Calu3 (cell line): ENCODE data around the gene LETMD1. TPM values are rescaled to one million over a fixed set of nuclear protein-coding genes. Genes with fewer than 3 reads are reported as not detected.
A peak's percentile ranks its signal among the peaks of the same experiment; 100 is the strongest.

Source experiments
- BruUV-seq: library from RNA; stranded (reverse); fragments of 400-500 nt; replicated peaks from 2 replicates; lab custom pipeline; 2021; lab: Mats Ljungman, UMichigan
- CTCF ChIA-PET: fragments of 300-600 bp; sonication (Branson Sonifier 250); formaldehyde crosslinking; loops from one replicate; lab custom pipeline; 2022; ENCODE audit warnings: antibody characterized with exemption; lab: Charles Lee
- DNase-seq: peaks from one replicate; pipeline ENCODE4 v3.0.0; 2022
- H3K27ac Mint-ChIP-seq: one replicate; pipeline ENCODE4 v1.8.0; 2022; ENCODE audit warnings: mixed read lengths; ENCODE audit not compliant: unreplicated experiment
- H3K27me3 Mint-ChIP-seq: one replicate; pipeline ENCODE4 v1.8.0; 2022; ENCODE audit warnings: mixed read lengths; ENCODE audit not compliant: unreplicated experiment
- H3K36me3 Mint-ChIP-seq: one replicate; pipeline ENCODE4 v1.8.0; 2022; ENCODE audit warnings: mild to moderate bottlenecking, moderate library complexity, mixed read lengths; ENCODE audit not compliant: insufficient read depth, unreplicated experiment
- H3K4me1 Mint-ChIP-seq: one replicate; pipeline ENCODE4 v1.8.0; 2022; ENCODE audit warnings: mild to moderate bottlenecking, low read depth, mixed read lengths; ENCODE audit not compliant: unreplicated experiment
- H3K4me3 Mint-ChIP-seq: one replicate; pipeline ENCODE4 v1.8.0; 2022; ENCODE audit warnings: mild to moderate bottlenecking, low read depth, moderate library complexity, mixed read lengths; ENCODE audit not compliant: unreplicated experiment
- H3K9me3 Mint-ChIP-seq: one replicate; pipeline ENCODE4 v1.8.0; 2022; ENCODE audit warnings: low read depth, mixed read lengths; ENCODE audit not compliant: unreplicated experiment
- CTCF ChIP-seq: fragments of 200-600 bp; IDR thresholded peaks from one replicate; pipeline ENCODE4 v1.8.0; 2022; ENCODE audit warnings: antibody characterized with exemption; ENCODE audit not compliant: unreplicated experiment
- intact Hi-C: fragments of 100-400 bp; cut with micrococcal nuclease; formaldehyde crosslinking; loops from one replicate; pipeline ENCODE4 v1.10.0; 2022; ENCODE audit not compliant: unreplicated experiment
- total RNA-seq: library from RNA; stranded (reverse); gene quantifications from 2 replicates; pipeline ENCODE4 v1.2.3, GENCODE V29; 2022

The LETMD1 gene
- total RNA-seq, 1 experiment from 2014 or later, result 41.6 TPM

- CTCF ChIA-PET, result interaction anchor here (0.7 to 1.9 kb wide), 4 partner anchors 22 to 262 kb away, joined by 3 to 12 read pairs (median 5); no protein-coding TSS in a partner anchor
- Mint-ChIP-seq H3K27ac (no peak overlapping the region), H3K36me3 (peaks cover 42% of the 10 kb centered on the region), H3K4me1 (peaks cover 25% of the 10 kb centered on the region), H3K27me3 (no peaks in the 10 kb centered on the region), H3K4me3 (peak overlapping the region; percentile 62), H3K9me3 (no peaks in the 10 kb centered on the region)
- intact Hi-C loops, result loop anchor here (10.0 kb wide), 1 partner anchor 103 kb away; a partner anchor contains a TSS
- BruUV-seq, result no TSS peak
- no peak for TF ChIP-seq CTCF
- DNase-seq, result no peak
These were observed 20.7 kb upstream of the LETMD1 start for GRCh38 chr12:51027342-51027835.

- CTCF ChIA-PET, result interaction anchor here (0.5 to 1.9 kb wide), 7 partner anchors 23 to 1570 kb away, joined by 3 to 12 read pairs (median 4); partner anchors contain the start of gene POU6F1
- Mint-ChIP-seq H3K9me3 (no peaks in the 10 kb centered on the region), H3K4me1 (peaks cover 25% of the 10 kb centered on the region), H3K27ac (peak overlapping the region; percentile 37), H3K36me3 (peaks cover 42% of the 10 kb centered on the region), H3K4me3 (peak overlapping the region; percentile 62), H3K27me3 (no peaks in the 10 kb centered on the region)
- TF ChIP-seq CTCF, result no peak
- intact Hi-C loops, result loop anchor here (2.0 to 10.0 kb wide), 2 partner anchors 103 to 203 kb away; a partner anchor contains a TSS
- no TSS peak for BruUV-seq
- DNase-seq, result peak; percentile 46
These were observed 19.9 kb upstream of the LETMD1 start for GRCh38 chr12:51028126-51028812.

- DNase-seq, result peak; percentile 18
These were observed 19.3 kb upstream of the LETMD1 start for GRCh38 chr12:51028813-51029150.

GRCh38 chr12:51033048-51033447 is 15.1 kb upstream of the LETMD1 start:
- BruUV-seq, result no TSS peak
- TF ChIP-seq CTCF, result no peak
- DNase-seq, result no peak
- Mint-ChIP-seq H3K4me1 (peaks cover 18% of the 10 kb centered on the region), H3K9me3 (no peaks in the 10 kb centered on the region), H3K27ac (no peak overlapping the region), H3K4me3 (no peak overlapping the region), H3K27me3 (no peaks in the 10 kb centered on the region), H3K36me3 (peaks cover 6% of the 10 kb centered on the region)
- intact Hi-C loops, result no loop called here
- CTCF ChIA-PET, result interaction anchor here (0.7 kb wide), 2 partner anchors 283 to 295 kb away, joined by 3 to 4 read pairs; no protein-coding TSS in a partner anchor

More at GRCh38 chr12:51028813-51029150, 19.3 kb upstream of the LETMD1 start:
- BruUV-seq, result no TSS peak
- Mint-ChIP-seq H3K36me3 (peaks cover 42% of the 10 kb centered on the region), H3K4me1 (peaks cover 25% of the 10 kb centered on the region), H3K27me3 (no peaks in the 10 kb centered on the region), H3K4me3 (peak overlapping the region; percentile 62), H3K27ac (peak overlapping the region; percentile 37), H3K9me3 (no peaks in the 10 kb centered on the region)
- CTCF ChIA-PET, result interaction anchor here (0.5 to 1.9 kb wide), 4 partner anchors 42 to 204 kb away, joined by 3 to 12 read pairs (median 6); partner anchors contain the start of gene POU6F1
- no peak for TF ChIP-seq CTCF
- intact Hi-C loops, result loop anchor here (2.0 to 10.0 kb wide), 2 partner anchors 104 to 204 kb away; a partner anchor contains a TSS
